HCEC 1CT (cell line): ENCODE measurements around the gene SLC17A9.
"Not testable (repeated sequence)": the region's sequence is repeated elsewhere in the genome, so short reads cannot be mapped to it uniquely, and the experiment has no call there.

Experiments
- DNase-seq: peaks from one replicate; pipeline ENCODE4 v3.0.0-alpha.2; 2017

Gene SLC17A9

GRCh38 chr20:62956387-62957135, 4.1 kb downstream of the SLC17A9 start:
- DNase-seq, result no peak

GRCh38 chr20:62957136-62958117, 4.9 kb downstream of the SLC17A9 start:
- no peak for DNase-seq

GRCh38 chr20:62958388-62959100, 6.0 kb downstream of the SLC17A9 start:
- no peak for DNase-seq

- DNase-seq, result no peak
Measured at GRCh38 chr20:62959101-62959971, 6.8 kb downstream of the SLC17A9 start.

GRCh38 chr20:62959998-62960436, 7.5 kb downstream of the SLC17A9 start:
- DNase-seq, result no peak

- not testable (repeated sequence) for DNase-seq
Measured at GRCh38 chr20:62960446-62961309, 8.2 kb downstream of the SLC17A9 start.

GRCh38 chr20:62961310-62961783, 8.8 kb downstream of the SLC17A9 start:
- no peak for DNase-seq

GRCh38 chr20:62961799-62962198, 9.3 kb downstream of the SLC17A9 start:
- no peak for DNase-seq

- DNase-seq, result no peak
Measured at GRCh38 chr20:62962221-62962879, 9.8 kb downstream of the SLC17A9 start.

GRCh38 chr20:62962891-62963613, 10.5 kb downstream of the SLC17A9 start:
- no peak for DNase-seq

GRCh38 chr20:62963614-62964397, 11.3 kb downstream of the SLC17A9 start:
- no peak for DNase-seq

GRCh38 chr20:62964700-62965099, 12.2 kb downstream of the SLC17A9 start:
- DNase-seq, result no peak

GRCh38 chr20:62965363-62965771, 12.9 kb downstream of the SLC17A9 start:
- DNase-seq, result no peak

- no peak for DNase-seq
Measured at GRCh38 chr20:62966212-62967148, 14.0 kb downstream of the SLC17A9 start.

GRCh38 chr20:62967149-62967501, 14.6 kb downstream of the SLC17A9 start:
- no peak for DNase-seq

- no peak for DNase-seq
Measured at GRCh38 chr20:62967628-62968351, 15.3 kb downstream of the SLC17A9 start.
